ENCODE data around the gene UST. TPM values are rescaled to one million over a fixed set of nuclear protein-coding genes. Genes with fewer than 3 reads are reported as not detected.

The UST gene
- total RNA-seq, 1 experiment from 2014 or later, result 32.1 TPM

- Mint-ChIP-seq H3K36me3 (peaks cover 53% of the 10 kb centered on the region), H3K9me3 (peaks cover 7% of the 10 kb centered on the region), H3K4me1 (peaks cover 5% of the 10 kb centered on the region), H3K4me3 (no peak overlapping the region), H3K27ac (no peak overlapping the region), H3K27me3 (ENCODE audit: low read depth) (no peaks in the 10 kb centered on the region)
- ChIA-PET POLR2A (no interaction called here), CTCF (no interaction called here)
- no peak for TF ChIP-seq ZBTB43 (CRISPR knock-in tag; IDR thresholded peaks at IDR 0.05)
- no peak for TF ChIP-seq OVOL2 (CRISPR knock-in tag; IDR thresholded peaks at IDR 0.05; ENCODE audit: borderline replicate concordance)
- TF ChIP-seq JAZF1 (CRISPR knock-in tag; IDR thresholded peaks at IDR 0.05), result no peak
- ATAC-seq, result no peak
- no peak for DNase-seq (ENCODE audit: low spot score)
These were observed 328.0 kb downstream of the UST start for GRCh38 chr6:149074832-149075258.

GRCh38 chr6:149075616-149076354 lies 329.0 kb downstream of the UST start:
- TF ChIP-seq IRF2 (CRISPR knock-in tag; IDR thresholded peaks at IDR 0.05; ENCODE audit: borderline replicate concordance, low read depth) (no peak), IRF1 (CRISPR knock-in tag; IDR thresholded peaks at IDR 0.05) (no peak), ZNF532 (CRISPR knock-in tag; IDR thresholded peaks at IDR 0.05; ENCODE audit: borderline replicate concordance) (no peak), SOX15 (CRISPR knock-in tag; IDR thresholded peaks at IDR 0.05) (no peak), ZNF423 (CRISPR knock-in tag; IDR thresholded peaks at IDR 0.05) (no peak), NR1H2 (CRISPR knock-in tag; IDR thresholded peaks at IDR 0.05) (no peak), ETV6 (CRISPR knock-in tag; IDR thresholded peaks at IDR 0.05) (no peak), RORB (CRISPR knock-in tag; IDR thresholded peaks at IDR 0.05) (no peak)
- H3K9me3 Mint-ChIP-seq, result peaks cover 7% of the 10 kb centered on the region
- DNase-seq (ENCODE audit: low spot score), result no peak
- no peak overlapping the region for H3K27ac Mint-ChIP-seq
- H3K27me3 Mint-ChIP-seq (ENCODE audit: low read depth), result no peaks in the 10 kb centered on the region
- H3K4me1 Mint-ChIP-seq, result peaks cover 15% of the 10 kb centered on the region
- ChIA-PET CTCF (no interaction called here), POLR2A (no interaction called here)
- H3K36me3 Mint-ChIP-seq, result peaks cover 53% of the 10 kb centered on the region
- no peak overlapping the region for H3K4me3 Mint-ChIP-seq
- ATAC-seq, result no peak

GRCh38 chr6:149076355-149076734 lies 329.5 kb downstream of the UST start:
- DNase-seq (ENCODE audit: low spot score) (no peak), ATAC-seq (no peak)
- POLR2A ChIA-PET, result no interaction called here
- no peak overlapping the region for H3K4me3 Mint-ChIP-seq
- CTCF ChIA-PET, result no interaction called here
- peaks cover 53% of the 10 kb centered on the region for H3K36me3 Mint-ChIP-seq
- H3K4me1 Mint-ChIP-seq, result peaks cover 16% of the 10 kb centered on the region
- no peak for TF ChIP-seq SMAD3 (CRISPR knock-in tag; IDR thresholded peaks at IDR 0.05; ENCODE audit: borderline replicate concordance)
- TF ChIP-seq ATF3 (CRISPR knock-in tag; conservative IDR thresholded peaks at IDR 0.05), result no peak
- TF ChIP-seq FOXJ3 (CRISPR knock-in tag; IDR thresholded peaks at IDR 0.05; ENCODE audit: borderline replicate concordance), result no peak
- no peak for TF ChIP-seq ELF4 (CRISPR knock-in tag; IDR thresholded peaks at IDR 0.05; ENCODE audit: low read depth)
- no peak for TF ChIP-seq EMX1 (CRISPR knock-in tag; IDR thresholded peaks at IDR 0.05)
- TF ChIP-seq CREM (CRISPR knock-in tag; IDR thresholded peaks at IDR 0.05), result no peak
- TF ChIP-seq NR1H2 (CRISPR knock-in tag; IDR thresholded peaks at IDR 0.05), result no peak
- H3K9me3 Mint-ChIP-seq, result peaks cover 7% of the 10 kb centered on the region
- no peak overlapping the region for H3K27ac Mint-ChIP-seq
- H3K27me3 Mint-ChIP-seq (ENCODE audit: low read depth), result no peaks in the 10 kb centered on the region

Data from WTC11 (cell line).